ENCODE results near the gene STK26. TPM values are rescaled to one million over a fixed set of nuclear protein-coding genes. Genes with fewer than 3 reads are reported as not detected.

Gene STK26
- total and polyA plus RNA-seq, 8 donors = 1.6 to 4.5 (median 2.4) TPM

DNA sequence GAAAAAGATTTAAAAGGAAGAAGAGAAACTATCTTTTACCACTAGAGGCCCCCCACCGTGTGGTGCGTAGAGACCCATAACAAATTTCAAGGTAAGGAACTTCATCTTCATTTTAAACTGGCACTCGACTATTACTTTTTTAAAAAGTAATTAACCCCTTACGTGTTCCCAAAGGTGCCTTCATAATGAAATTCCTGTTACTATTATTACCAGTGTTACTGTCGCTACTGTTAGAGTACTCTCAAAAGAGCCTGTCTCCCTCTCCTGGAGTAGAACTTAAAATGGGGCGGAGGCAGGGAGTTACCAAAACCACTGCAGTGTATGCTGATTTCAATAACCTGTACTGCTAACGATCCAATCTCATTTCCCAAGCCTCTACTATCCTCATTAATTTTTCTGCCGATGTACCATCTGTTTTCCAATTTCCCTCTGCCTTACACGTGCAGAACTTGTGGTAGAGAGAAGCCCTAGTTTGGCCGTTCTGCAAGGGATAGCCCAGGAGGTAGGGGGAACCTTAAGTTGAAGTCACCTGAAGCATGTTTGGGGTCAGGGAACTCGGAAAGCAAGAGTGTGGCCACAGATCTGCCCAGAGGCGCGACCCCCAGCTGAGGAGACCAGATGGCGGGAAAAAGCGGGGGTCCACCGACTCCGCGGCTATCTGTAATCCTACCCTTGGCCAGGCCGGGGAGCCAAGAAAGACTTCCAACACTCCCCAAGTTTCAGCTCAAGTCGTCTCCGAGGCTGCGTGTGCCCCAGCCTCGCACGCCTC, 720 bp upstream of the STK26 start:
- Histone ChIP-seq H3K4me3 (peak overlapping the region; percentile 27 to 64 (median 40)), H3K27me3 (peaks cover 0 to 8% (median 0%) of the 10 kb centered on the region in 4 donors), H3K27ac (peak overlapping the region in 1 of 4 donors; percentile 64), H3K9me3 (no peaks in the 10 kb centered on the region), H3K4me1 (no peaks in the 10 kb centered on the region), H3K36me3 (no peaks in the 10 kb centered on the region)
- TF ChIP-seq, protein P1, sequence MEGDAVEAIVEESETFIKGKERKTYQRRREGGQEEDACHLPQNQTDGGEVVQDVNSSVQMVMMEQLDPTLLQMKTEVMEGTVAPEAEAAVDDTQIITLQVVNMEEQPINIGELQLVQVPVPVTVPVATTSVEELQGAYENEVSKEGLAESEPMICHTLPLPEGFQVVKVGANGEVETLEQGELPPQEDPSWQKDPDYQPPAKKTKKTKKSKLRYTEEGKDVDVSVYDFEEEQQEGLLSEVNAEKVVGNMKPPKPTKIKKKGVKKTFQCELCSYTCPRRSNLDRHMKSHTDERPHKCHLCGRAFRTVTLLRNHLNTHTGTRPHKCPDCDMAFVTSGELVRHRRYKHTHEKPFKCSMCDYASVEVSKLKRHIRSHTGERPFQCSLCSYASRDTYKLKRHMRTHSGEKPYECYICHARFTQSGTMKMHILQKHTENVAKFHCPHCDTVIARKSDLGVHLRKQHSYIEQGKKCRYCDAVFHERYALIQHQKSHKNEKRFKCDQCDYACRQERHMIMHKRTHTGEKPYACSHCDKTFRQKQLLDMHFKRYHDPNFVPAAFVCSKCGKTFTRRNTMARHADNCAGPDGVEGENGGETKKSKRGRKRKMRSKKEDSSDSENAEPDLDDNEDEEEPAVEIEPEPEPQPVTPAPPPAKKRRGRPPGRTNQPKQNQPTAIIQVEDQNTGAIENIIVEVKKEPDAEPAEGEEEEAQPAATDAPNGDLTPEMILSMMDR (IDR thresholded peaks at IDR 0.05) = no peak
- WGBS, 2 donors = 4 to 31% methylated on average over 24 of the region's 24 CpGs
- DNase-seq (peak in 1 of 6 donors; percentile 1), FAIRE-seq (no peak), ATAC-seq (peak; percentile 4 to 22 (median 6))
- intact Hi-C loops (cut with DNase I) = no loop called here

GRCh38 chrX:132023896-132024386, 839 bp downstream of the STK26 start:
- FAIRE-seq (no peak), DNase-seq (peak in 1 of 6 donors; percentile 60), ATAC-seq (peak in 3 of 4 donors; percentile 23 to 31 (median 30))
- H3K4me1 ChIP-seq = no peaks in the 10 kb centered on the region
- peak overlapping the region; percentile 27 to 64 (median 40) for H3K4me3 ChIP-seq
- peaks cover 0 to 8% (median 0%) of the 10 kb centered on the region in 4 donors for H3K27me3 ChIP-seq
- 3 to 17% methylated on average over 16 of the region's 16 CpGs for WGBS, 2 donors
- intact Hi-C loops (cut with DNase I) = no loop called here
- H3K27ac ChIP-seq = peak overlapping the region in 3 of 4 donors; percentile 24 to 66 (median 64)
- H3K9me3 ChIP-seq = no peaks in the 10 kb centered on the region
- no peaks in the 10 kb centered on the region for H3K36me3 ChIP-seq
- TF ChIP-seq, protein P1 (IDR thresholded peaks at IDR 0.05) = no peak

- no peak for ATAC-seq
- H3K36me3 ChIP-seq = no peaks in the 10 kb centered on the region
- 60 to 90% methylated on average over 8 of the region's 8 CpGs for WGBS, 2 donors
- H3K27me3 ChIP-seq = peaks cover 0 to 8% (median 0%) of the 10 kb centered on the region in 4 donors
- no peak overlapping the region for H3K4me3 ChIP-seq
- DNase-seq = no peak
- no peak for FAIRE-seq
- no peak overlapping the region for H3K27ac ChIP-seq
- H3K9me3 ChIP-seq = no peaks in the 10 kb centered on the region
- intact Hi-C loops (cut with DNase I) = no loop called here
- TF ChIP-seq, protein P1 (IDR thresholded peaks at IDR 0.05) = no peak
- H3K4me1 ChIP-seq = no peaks in the 10 kb centered on the region
Measured at GRCh38 chrX:132025041-132025440, 1.9 kb downstream of the STK26 start.

- H3K4me3 ChIP-seq = no peak overlapping the region
- H3K36me3 ChIP-seq = no peaks in the 10 kb centered on the region
- H3K27me3 ChIP-seq = peaks cover 0 to 21% (median 0%) of the 10 kb centered on the region in 4 donors
- FAIRE-seq (no peak), ATAC-seq (no peak), DNase-seq (no peak)
- no peaks in the 10 kb centered on the region for H3K9me3 ChIP-seq
- TF ChIP-seq, protein P1 (IDR thresholded peaks at IDR 0.05) = no peak
- intact Hi-C loops (cut with DNase I) = no loop called here
- H3K27ac ChIP-seq = no peak overlapping the region
- no peaks in the 10 kb centered on the region for H3K4me1 ChIP-seq
Measured at GRCh38 chrX:132030264-132030663, 7.2 kb downstream of the STK26 start.

GRCh38 chrX:132031867-132032266, 8.8 kb downstream of the STK26 start:
- no peak for DNase-seq
- Histone ChIP-seq H3K4me1 (no peaks in the 10 kb centered on the region), H3K4me3 (no peak overlapping the region), H3K27ac (no peak overlapping the region), H3K36me3 (no peaks in the 10 kb centered on the region), H3K9me3 (no peaks in the 10 kb centered on the region), H3K27me3 (peaks cover 0 to 12% (median 0%) of the 10 kb centered on the region in 4 donors)
- intact Hi-C loops (cut with DNase I) = no loop called here
- TF ChIP-seq, protein P1 (IDR thresholded peaks at IDR 0.05) = no peak
- ATAC-seq = no peak
- WGBS, 2 donors = 53 to 80% methylated on average over 4 of the region's 4 CpGs
- no peak for FAIRE-seq
